Measurements from ENCODE around the gene KRTAP4-16.

DNA sequence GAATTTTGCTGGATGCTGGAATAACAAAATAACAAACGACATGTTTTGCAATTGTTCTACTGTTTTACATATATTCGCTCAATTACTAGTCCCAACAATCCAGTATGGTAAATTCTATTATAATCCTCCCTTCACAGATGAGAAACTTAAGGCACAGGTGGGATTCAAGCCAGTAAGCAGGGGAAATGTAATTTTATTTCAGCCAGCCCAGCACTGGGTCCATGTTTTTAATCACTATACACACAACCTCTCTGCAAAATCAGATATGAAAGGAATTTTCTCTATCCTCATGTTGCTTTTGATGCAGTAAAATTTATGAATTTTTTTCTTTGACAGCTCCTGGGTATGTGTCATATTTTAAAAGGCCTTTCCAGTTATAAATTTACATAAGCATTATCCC is 43.3 kb upstream of the KRTAP4-16 start:
- TF ChIP-seq, protein P1, sequence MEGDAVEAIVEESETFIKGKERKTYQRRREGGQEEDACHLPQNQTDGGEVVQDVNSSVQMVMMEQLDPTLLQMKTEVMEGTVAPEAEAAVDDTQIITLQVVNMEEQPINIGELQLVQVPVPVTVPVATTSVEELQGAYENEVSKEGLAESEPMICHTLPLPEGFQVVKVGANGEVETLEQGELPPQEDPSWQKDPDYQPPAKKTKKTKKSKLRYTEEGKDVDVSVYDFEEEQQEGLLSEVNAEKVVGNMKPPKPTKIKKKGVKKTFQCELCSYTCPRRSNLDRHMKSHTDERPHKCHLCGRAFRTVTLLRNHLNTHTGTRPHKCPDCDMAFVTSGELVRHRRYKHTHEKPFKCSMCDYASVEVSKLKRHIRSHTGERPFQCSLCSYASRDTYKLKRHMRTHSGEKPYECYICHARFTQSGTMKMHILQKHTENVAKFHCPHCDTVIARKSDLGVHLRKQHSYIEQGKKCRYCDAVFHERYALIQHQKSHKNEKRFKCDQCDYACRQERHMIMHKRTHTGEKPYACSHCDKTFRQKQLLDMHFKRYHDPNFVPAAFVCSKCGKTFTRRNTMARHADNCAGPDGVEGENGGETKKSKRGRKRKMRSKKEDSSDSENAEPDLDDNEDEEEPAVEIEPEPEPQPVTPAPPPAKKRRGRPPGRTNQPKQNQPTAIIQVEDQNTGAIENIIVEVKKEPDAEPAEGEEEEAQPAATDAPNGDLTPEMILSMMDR (IDR thresholded peaks at IDR 0.05): no peak
- TF ChIP-seq POLR2AphosphoS5 (IDR thresholded peaks at IDR 0.05) (no peak), POLR2A (IDR thresholded peaks at IDR 0.05) (no peak)
